K562 (cell line): ENCODE results near the gene LRRC25. TPM values are rescaled to one million over a fixed set of nuclear protein-coding genes. Genes with fewer than 3 reads are reported as not detected.

ENCODE experiments used
- CHCHD3 ChIP-seq: fragments of 250-450 bp; sonication (Bioruptor Pico); IDR thresholded peaks from 2 replicates; pipeline ENCODE4 v2.1.2; 2022; ENCODE audit warnings: mild to moderate bottlenecking
- GABPA ChIP-seq: fragments of 200-800 bp; sonication (Bioruptor generic); conservative IDR thresholded peaks from 2 replicates; pipeline ENCODE4 v1.6.1; 2016; ENCODE audit warnings: low read depth, missing genetic modification characterization, missing compliant biosample characterization
- ILF3 ChIP-seq: fragments of 450-650 bp; IDR thresholded peaks from 2 replicates; pipeline ENCODE4 v1.6.1; 2018; ENCODE audit warnings: antibody characterized with exemption, mild to moderate bottlenecking, moderate library complexity, borderline replicate concordance
- NFATC3 ChIP-seq: fragments of 450-650 bp; IDR thresholded peaks from 2 replicates; pipeline ENCODE4 v1.6.1; 2017; ENCODE audit warnings: mild to moderate bottlenecking
- NFXL1 ChIP-seq: fragments of 450-650 bp; formaldehyde crosslinking; IDR thresholded peaks from 2 replicates; pipeline ENCODE4 v1.4.0; 2021; ENCODE audit warnings: mild to moderate bottlenecking
- NONO ChIP-seq, 2 experiments: fragments of 200-400 bp in 1 of 2; fragments of 450-650 bp in 1 of 2; formaldehyde crosslinking in 1 of 2; IDR thresholded peaks; 2 replicates each; pipeline ENCODE4 v1.6.1; 2017; ENCODE audit warnings: low read depth in 2 of 2, mild to moderate bottlenecking in 2 of 2, moderate library complexity in 2 of 2, low read length in 1 of 2
- NR1H2 ChIP-seq: sonication (generic); formaldehyde crosslinking; IDR thresholded peaks from 2 replicates; pipeline ENCODE4 v1.4.0; 2020; ENCODE audit warnings: mild to moderate bottlenecking, missing genetic modification reagents
- SAP30 ChIP-seq: fragments of 200-600 bp; sonication (generic); IDR thresholded peaks from 2 replicates; pipeline ENCODE4 v1.6.1; 2012; ENCODE audit warnings: borderline replicate concordance, low read depth, mild to moderate bottlenecking, moderate library complexity, low read length, control low read depth, inconsistent platforms; ENCODE audit not compliant: insufficient read depth, poor library complexity, severe bottlenecking
- SRSF9 ChIP-seq: fragments of 200-400 bp; formaldehyde crosslinking; IDR thresholded peaks from 2 replicates; pipeline ENCODE4 v1.6.1; 2017; ENCODE audit warnings: low read depth, low read length, borderline replicate concordance
- STAG1 ChIP-seq: sonication (generic); formaldehyde crosslinking; IDR thresholded peaks from 2 replicates; pipeline ENCODE4 v1.5.0; 2020; ENCODE audit warnings: missing genetic modification reagents, borderline replicate concordance
- ZBTB7A ChIP-seq: IDR thresholded peaks from 2 replicates; pipeline ENCODE4 v1.6.1; 2011; ENCODE audit warnings: low read depth, mild to moderate bottlenecking, low read length, moderate library complexity, borderline replicate concordance; ENCODE audit not compliant: control insufficient read depth
- ZFX ChIP-seq: sonication (generic); formaldehyde crosslinking; IDR thresholded peaks from 2 replicates; pipeline ENCODE4 v1.8.0; 2022; ENCODE audit warnings: mild to moderate bottlenecking, missing genetic modification reagents, moderate library complexity
- ZNF217 ChIP-seq: sonication (generic); formaldehyde crosslinking; IDR thresholded peaks from 2 replicates; pipeline ENCODE4 v1.8.0; 2022; ENCODE audit warnings: mild to moderate bottlenecking, missing genetic modification reagents
- ZNF354B ChIP-seq: fragments of 250-450 bp; sonication (Bioruptor Pico); IDR thresholded peaks from 2 replicates; pipeline ENCODE4 v1.4.0; 2020
- ZNF707 ChIP-seq: fragments of 250-450 bp; sonication (Bioruptor Pico); conservative IDR thresholded peaks from 2 replicates; pipeline ENCODE4 v1.8.0; 2022; ENCODE audit warnings: inconsistent platforms, mild to moderate bottlenecking, moderate library complexity
- ZNF764 ChIP-seq: fragments of 250-450 bp; sonication (Bioruptor Pico); IDR thresholded peaks from 2 replicates; pipeline ENCODE4 v1.4.0; 2020; ENCODE audit warnings: low read depth, mild to moderate bottlenecking, moderate library complexity
- polyA plus RNA-seq, 8 experiments: library from polyadenylated mRNA; depleted of rRNA in 4 of 8; stranded (reverse) in 5 of 8; unstranded in 3 of 8; fragments of >200 nt; fragmentation: Nextera tagmentation in 2 of 8; fragmentation: Illumina TruSeq in 1 of 8; extraction: Ambion mirVana in 2 of 8; extraction: Trizol in 1 of 8; gene quantifications; 2 replicates each; pipeline versions ENCODE4 v1.2.1 to v1.2.3, GENCODE V29; 2011 to 2014; ENCODE audit warnings: inconsistent platforms in 1 of 8, missing spikeins in 1 of 8
- total RNA-seq, 7 experiments: library from RNA; depleted of rRNA in 6 of 7; stranded (reverse); fragments of >200 nt in 6 of 7; fragmentation: Illumina TruSeq in 2 of 7; extraction: Trizol in 2 of 7; gene quantifications; 2 replicates each; pipeline versions ENCODE4 v1.2.1 to v1.2.3, GENCODE V29; 2011 to 2021; ENCODE audit warnings: low replicate concordance in 1 of 7
- TF ChIP-seq, protein P1 (sequence below): sonication (generic); formaldehyde crosslinking; IDR thresholded peaks from 2 replicates; pipeline ENCODE4 v1.8.0; 2022; ENCODE audit warnings: mild to moderate bottlenecking, missing genetic modification reagents
- TF ChIP-seq, protein P2 (sequence below): sonication (generic); formaldehyde crosslinking; IDR thresholded peaks from 2 replicates; pipeline ENCODE4 v1.8.0; 2023; ENCODE audit warnings: missing genetic modification reagents, mild to moderate bottlenecking, borderline replicate concordance

The LRRC25 gene
- total and polyA plus RNA-seq, 9 of the 15 experiments (the other 6 are each of a cell fraction or from before 2014, with no cell fraction given) = 0.07 to 0.36 (median 0.10) TPM; not detected in 3

DNA sequence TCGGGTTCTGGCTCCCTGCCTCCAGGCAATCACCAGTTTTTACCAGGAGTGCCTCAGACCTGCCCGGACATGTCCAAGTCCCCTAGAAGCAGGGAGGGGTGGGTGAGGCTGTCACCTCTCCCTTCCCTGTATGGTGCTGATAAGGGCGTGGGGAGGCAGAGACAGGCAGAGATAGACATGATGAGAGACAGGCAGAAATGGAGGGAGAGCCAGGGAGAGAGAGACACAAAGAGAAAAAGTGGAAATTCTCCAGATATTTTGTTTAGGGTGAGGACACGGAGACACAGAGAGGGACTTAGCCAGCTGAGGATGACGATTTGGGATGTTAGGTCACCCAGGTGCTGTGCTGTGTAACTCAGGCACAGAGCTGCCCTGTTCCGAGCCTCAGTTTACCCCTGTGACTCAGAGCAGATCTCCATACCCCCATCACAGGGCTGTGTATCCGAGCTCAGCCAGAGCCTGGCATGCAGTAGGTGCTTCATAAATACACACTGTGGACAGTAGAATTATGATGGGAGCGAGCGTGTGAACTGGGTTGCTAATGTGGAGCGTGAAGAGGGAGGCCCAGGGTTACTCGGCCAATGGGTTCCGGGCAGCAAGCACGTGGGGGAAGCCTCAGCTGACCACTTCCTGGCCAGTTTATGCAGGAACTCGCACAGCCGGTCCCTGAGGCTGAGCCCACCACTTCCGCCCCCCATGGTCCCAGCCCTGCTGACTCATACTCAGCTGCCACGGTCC, 23.4 kb downstream of the LRRC25 start (continued):
- TF ChIP-seq SRSF9 (no peak), ZNF217 (no peak), ZNF707 (CRISPR knock-in tag) (no peak), NFXL1 (CRISPR knock-in tag) (no peak), ZFX (CRISPR knock-in tag) (no peak), NR1H2 (CRISPR knock-in tag) (peak; percentile 80; the same call in 1 of the 2 replicates), NFATC3 (no peak), ZBTB7A (peak; percentile 96), GABPA (tag) (peak; percentile 95), NONO (IDR thresholded peaks at IDR 0.05; ENCODE audit: low read depth in 2 of 2, low read length in 1 of 2) (no peak), SAP30 (peak; percentile 40), ZNF764 (CRISPR knock-in tag) (no peak), CHCHD3 (CRISPR knock-in tag) (no peak), ZNF354B (peak; percentile 4; the same call in 1 of the 2 replicates), ILF3 (no peak), STAG1 (CRISPR knock-in tag) (no peak)
- TF ChIP-seq, protein P1, sequence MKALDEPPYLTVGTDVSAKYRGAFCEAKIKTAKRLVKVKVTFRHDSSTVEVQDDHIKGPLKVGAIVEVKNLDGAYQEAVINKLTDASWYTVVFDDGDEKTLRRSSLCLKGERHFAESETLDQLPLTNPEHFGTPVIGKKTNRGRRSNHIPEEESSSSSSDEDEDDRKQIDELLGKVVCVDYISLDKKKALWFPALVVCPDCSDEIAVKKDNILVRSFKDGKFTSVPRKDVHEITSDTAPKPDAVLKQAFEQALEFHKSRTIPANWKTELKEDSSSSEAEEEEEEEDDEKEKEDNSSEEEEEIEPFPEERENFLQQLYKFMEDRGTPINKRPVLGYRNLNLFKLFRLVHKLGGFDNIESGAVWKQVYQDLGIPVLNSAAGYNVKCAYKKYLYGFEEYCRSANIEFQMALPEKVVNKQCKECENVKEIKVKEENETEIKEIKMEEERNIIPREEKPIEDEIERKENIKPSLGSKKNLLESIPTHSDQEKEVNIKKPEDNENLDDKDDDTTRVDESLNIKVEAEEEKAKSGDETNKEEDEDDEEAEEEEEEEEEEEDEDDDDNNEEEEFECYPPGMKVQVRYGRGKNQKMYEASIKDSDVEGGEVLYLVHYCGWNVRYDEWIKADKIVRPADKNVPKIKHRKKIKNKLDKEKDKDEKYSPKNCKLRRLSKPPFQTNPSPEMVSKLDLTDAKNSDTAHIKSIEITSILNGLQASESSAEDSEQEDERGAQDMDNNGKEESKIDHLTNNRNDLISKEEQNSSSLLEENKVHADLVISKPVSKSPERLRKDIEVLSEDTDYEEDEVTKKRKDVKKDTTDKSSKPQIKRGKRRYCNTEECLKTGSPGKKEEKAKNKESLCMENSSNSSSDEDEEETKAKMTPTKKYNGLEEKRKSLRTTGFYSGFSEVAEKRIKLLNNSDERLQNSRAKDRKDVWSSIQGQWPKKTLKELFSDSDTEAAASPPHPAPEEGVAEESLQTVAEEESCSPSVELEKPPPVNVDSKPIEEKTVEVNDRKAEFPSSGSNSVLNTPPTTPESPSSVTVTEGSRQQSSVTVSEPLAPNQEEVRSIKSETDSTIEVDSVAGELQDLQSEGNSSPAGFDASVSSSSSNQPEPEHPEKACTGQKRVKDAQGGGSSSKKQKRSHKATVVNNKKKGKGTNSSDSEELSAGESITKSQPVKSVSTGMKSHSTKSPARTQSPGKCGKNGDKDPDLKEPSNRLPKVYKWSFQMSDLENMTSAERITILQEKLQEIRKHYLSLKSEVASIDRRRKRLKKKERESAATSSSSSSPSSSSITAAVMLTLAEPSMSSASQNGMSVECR = peak; percentile 90
- TF ChIP-seq, protein P2, sequence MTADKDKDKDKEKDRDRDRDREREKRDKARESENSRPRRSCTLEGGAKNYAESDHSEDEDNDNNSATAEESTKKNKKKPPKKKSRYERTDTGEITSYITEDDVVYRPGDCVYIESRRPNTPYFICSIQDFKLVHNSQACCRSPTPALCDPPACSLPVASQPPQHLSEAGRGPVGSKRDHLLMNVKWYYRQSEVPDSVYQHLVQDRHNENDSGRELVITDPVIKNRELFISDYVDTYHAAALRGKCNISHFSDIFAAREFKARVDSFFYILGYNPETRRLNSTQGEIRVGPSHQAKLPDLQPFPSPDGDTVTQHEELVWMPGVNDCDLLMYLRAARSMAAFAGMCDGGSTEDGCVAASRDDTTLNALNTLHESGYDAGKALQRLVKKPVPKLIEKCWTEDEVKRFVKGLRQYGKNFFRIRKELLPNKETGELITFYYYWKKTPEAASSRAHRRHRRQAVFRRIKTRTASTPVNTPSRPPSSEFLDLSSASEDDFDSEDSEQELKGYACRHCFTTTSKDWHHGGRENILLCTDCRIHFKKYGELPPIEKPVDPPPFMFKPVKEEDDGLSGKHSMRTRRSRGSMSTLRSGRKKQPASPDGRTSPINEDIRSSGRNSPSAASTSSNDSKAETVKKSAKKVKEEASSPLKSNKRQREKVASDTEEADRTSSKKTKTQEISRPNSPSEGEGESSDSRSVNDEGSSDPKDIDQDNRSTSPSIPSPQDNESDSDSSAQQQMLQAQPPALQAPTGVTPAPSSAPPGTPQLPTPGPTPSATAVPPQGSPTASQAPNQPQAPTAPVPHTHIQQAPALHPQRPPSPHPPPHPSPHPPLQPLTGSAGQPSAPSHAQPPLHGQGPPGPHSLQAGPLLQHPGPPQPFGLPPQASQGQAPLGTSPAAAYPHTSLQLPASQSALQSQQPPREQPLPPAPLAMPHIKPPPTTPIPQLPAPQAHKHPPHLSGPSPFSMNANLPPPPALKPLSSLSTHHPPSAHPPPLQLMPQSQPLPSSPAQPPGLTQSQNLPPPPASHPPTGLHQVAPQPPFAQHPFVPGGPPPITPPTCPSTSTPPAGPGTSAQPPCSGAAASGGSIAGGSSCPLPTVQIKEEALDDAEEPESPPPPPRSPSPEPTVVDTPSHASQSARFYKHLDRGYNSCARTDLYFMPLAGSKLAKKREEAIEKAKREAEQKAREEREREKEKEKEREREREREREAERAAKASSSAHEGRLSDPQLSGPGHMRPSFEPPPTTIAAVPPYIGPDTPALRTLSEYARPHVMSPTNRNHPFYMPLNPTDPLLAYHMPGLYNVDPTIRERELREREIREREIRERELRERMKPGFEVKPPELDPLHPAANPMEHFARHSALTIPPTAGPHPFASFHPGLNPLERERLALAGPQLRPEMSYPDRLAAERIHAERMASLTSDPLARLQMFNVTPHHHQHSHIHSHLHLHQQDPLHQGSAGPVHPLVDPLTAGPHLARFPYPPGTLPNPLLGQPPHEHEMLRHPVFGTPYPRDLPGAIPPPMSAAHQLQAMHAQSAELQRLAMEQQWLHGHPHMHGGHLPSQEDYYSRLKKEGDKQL (CRISPR knock-in tag) = no peak
